Muscle of leg (tissue), 11 donors: ENCODE data around the gene CLNK. TPM values are rescaled to one million over a fixed set of nuclear protein-coding genes. Genes with fewer than 3 reads are reported as not detected.

ENCODE experiments used
- DNase-seq: peaks from one replicate; pipeline ENCODE4 v3.0.0; 2013
- H3K27ac ChIP-seq: one replicate; pipeline ENCODE4 v1.5.1; 2013; ENCODE audit warnings: mild to moderate bottlenecking, low read length, control low read depth
- H3K27me3 ChIP-seq: one replicate; pipeline ENCODE4 v1.6.1; 2013; ENCODE audit warnings: low read length; ENCODE audit not compliant: control insufficient read depth, insufficient read depth
- H3K36me3 ChIP-seq: one replicate; pipeline ENCODE4 v1.6.1; 2013; ENCODE audit warnings: low read length; ENCODE audit not compliant: control insufficient read depth, insufficient read depth
- H3K4me1 ChIP-seq: one replicate; pipeline ENCODE4 v1.6.1; 2013; ENCODE audit warnings: low read length; ENCODE audit not compliant: control insufficient read depth, insufficient read depth
- H3K4me3 ChIP-seq: one replicate; pipeline ENCODE4 v1.5.1; 2013; ENCODE audit warnings: low read length, control low read depth
- H3K9me3 ChIP-seq: replicated peaks from 2 replicates; pipeline ENCODE4 v1.6.1; 2013; ENCODE audit warnings: low read depth, low read length; ENCODE audit not compliant: control insufficient read depth
- WGBS: methylation state at CpG from one replicate; pipeline ENCODE4 v1.1.5; 2013; ENCODE audit warnings: missing lambda C conversion rate; ENCODE audit not compliant: insufficient coverage; 5-methylcytosine and 5-hydroxymethylcytosine counted together
- polyA plus RNA-seq, 8 donors: library from polyadenylated mRNA; unstranded; fragments of 120-200 nt; gene quantifications; one replicate each; pipeline versions ENCODE4 v1.2.1 to v1.2.3, GENCODE V29; 2013; ENCODE audit warnings: inconsistent platforms in 1 of 8, low replicate concordance in 1 of 8; ENCODE audit not compliant: insufficient read length in 8 of 8, insufficient read depth in 1 of 8
- total RNA-seq: library from RNA; stranded (reverse); fragments of 120-200 nt; gene quantifications from one replicate; pipeline ENCODE4 v1.2.4, GENCODE V29; 2013

CLNK gene
- total and polyA plus RNA-seq, 9 donors = 0.04 to 0.32 (median 0.21) TPM; not detected in 1

DNA sequence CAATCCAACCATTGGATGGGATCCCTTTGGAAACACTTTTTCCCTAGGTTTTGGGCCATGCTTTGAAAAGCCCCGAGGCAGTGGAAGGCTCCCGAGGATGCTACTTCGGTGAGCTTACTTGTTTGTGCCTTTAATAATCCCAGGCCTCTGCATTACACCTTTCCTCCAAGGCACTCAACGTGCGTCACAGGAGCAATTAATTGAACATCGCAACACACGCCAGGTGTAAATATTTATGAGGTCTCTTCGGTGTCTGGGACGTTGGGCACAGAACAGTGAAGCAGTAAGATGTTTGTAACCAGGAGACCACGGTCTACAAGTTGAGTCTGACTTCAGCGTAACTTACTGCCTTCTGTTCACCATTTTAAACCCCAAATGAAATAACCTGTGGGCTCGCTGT, 97.3 kb downstream of the CLNK start:
- 91% methylated on average over 3 of the region's 12 CpGs for WGBS
- H3K9me3 ChIP-seq = no peaks in the 10 kb centered on the region
- no peak overlapping the region for H3K4me3 ChIP-seq
- no peaks in the 10 kb centered on the region for H3K27me3 ChIP-seq
- no peaks in the 10 kb centered on the region for H3K4me1 ChIP-seq
- DNase-seq = no peak
- no peak overlapping the region for H3K27ac ChIP-seq
- no peaks in the 10 kb centered on the region for H3K36me3 ChIP-seq

- H3K4me3 ChIP-seq = no peak overlapping the region
- H3K9me3 ChIP-seq = no peaks in the 10 kb centered on the region
- 38% methylated on average over 1 of the region's 2 CpGs for WGBS
- no peaks in the 10 kb centered on the region for H3K36me3 ChIP-seq
- H3K27ac ChIP-seq = no peak overlapping the region
- no peaks in the 10 kb centered on the region for H3K27me3 ChIP-seq
- peak; percentile 77 for DNase-seq
- H3K4me1 ChIP-seq = no peaks in the 10 kb centered on the region
Measured at GRCh38 chr4:10584042-10584441, 100.5 kb downstream of the CLNK start.

- Histone ChIP-seq H3K4me3 (no peak overlapping the region), H3K36me3 (no peaks in the 10 kb centered on the region), H3K4me1 (no peaks in the 10 kb centered on the region), H3K9me3 (no peaks in the 10 kb centered on the region), H3K27ac (no peak overlapping the region), H3K27me3 (no peaks in the 10 kb centered on the region)
- 93% methylated on average over 3 of the region's 8 CpGs for WGBS
- DNase-seq = no peak
Measured at GRCh38 chr4:10582951-10583350, 101.6 kb downstream of the CLNK start.

GRCh38 chr4:10582059-10582686, 102.4 kb downstream of the CLNK start:
- no peaks in the 10 kb centered on the region for H3K9me3 ChIP-seq
- no peak overlapping the region for H3K4me3 ChIP-seq
- H3K4me1 ChIP-seq = no peaks in the 10 kb centered on the region
- DNase-seq = peak; percentile 66
- no peaks in the 10 kb centered on the region for H3K36me3 ChIP-seq
- no peak overlapping the region for H3K27ac ChIP-seq
- H3K27me3 ChIP-seq = no peaks in the 10 kb centered on the region
- whole genome bisulfite sequencing = no CpG with 5 or more reads among the region's 3 CpGs

DNA sequence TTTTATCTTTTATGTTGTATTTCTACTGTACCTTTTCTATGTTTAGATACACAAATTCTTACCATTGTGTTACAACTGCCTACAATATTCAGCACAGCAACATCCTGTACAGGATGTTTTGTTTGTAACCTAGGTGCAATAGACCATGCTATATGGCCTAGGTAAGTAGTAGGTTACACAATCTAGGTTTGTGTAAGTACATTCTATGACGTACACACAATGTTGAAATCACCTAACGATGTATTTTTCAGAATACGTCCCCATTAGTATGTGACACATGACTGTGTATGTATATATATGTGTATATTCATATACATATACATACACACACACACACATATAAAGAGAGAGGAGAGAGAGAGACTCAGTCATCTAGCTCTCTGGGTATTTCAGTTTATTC, 103.5 kb downstream of the CLNK start:
- H3K27ac ChIP-seq = no peak overlapping the region
- DNase-seq = no peak
- WGBS = no CpG with 5 or more reads among the region's 3 CpGs
- H3K4me1 ChIP-seq = no peaks in the 10 kb centered on the region
- no peaks in the 10 kb centered on the region for H3K27me3 ChIP-seq
- H3K36me3 ChIP-seq = no peaks in the 10 kb centered on the region
- H3K4me3 ChIP-seq = no peak overlapping the region
- no peaks in the 10 kb centered on the region for H3K9me3 ChIP-seq

- Histone ChIP-seq H3K4me3 (no peak overlapping the region), H3K27me3 (no peaks in the 10 kb centered on the region), H3K9me3 (no peaks in the 10 kb centered on the region), H3K4me1 (no peaks in the 10 kb centered on the region), H3K36me3 (no peaks in the 10 kb centered on the region), H3K27ac (no peak overlapping the region)
- WGBS = 83% methylated on average over 1 of the region's 1 CpG
- DNase-seq = no peak
Measured at GRCh38 chr4:10579648-10580047, 104.9 kb downstream of the CLNK start.

GRCh38 chr4:10577508-10578426, 106.8 kb downstream of the CLNK start:
- no peak overlapping the region for H3K27ac ChIP-seq
- no peak overlapping the region for H3K4me3 ChIP-seq
- DNase-seq = peak; percentile 59
- no peaks in the 10 kb centered on the region for H3K27me3 ChIP-seq
- no CpG with 5 or more reads among the region's 11 CpGs for WGBS
- no peaks in the 10 kb centered on the region for H3K4me1 ChIP-seq
- no peaks in the 10 kb centered on the region for H3K9me3 ChIP-seq
- H3K36me3 ChIP-seq = no peaks in the 10 kb centered on the region

GRCh38 chr4:10577018-10577417, 107.5 kb downstream of the CLNK start:
- Histone ChIP-seq H3K36me3 (no peaks in the 10 kb centered on the region), H3K9me3 (no peaks in the 10 kb centered on the region), H3K27ac (no peak overlapping the region), H3K4me1 (no peaks in the 10 kb centered on the region), H3K4me3 (no peak overlapping the region), H3K27me3 (no peaks in the 10 kb centered on the region)
- WGBS = no CpG with 5 or more reads among the region's 1 CpG
- DNase-seq = no peak

DNA sequence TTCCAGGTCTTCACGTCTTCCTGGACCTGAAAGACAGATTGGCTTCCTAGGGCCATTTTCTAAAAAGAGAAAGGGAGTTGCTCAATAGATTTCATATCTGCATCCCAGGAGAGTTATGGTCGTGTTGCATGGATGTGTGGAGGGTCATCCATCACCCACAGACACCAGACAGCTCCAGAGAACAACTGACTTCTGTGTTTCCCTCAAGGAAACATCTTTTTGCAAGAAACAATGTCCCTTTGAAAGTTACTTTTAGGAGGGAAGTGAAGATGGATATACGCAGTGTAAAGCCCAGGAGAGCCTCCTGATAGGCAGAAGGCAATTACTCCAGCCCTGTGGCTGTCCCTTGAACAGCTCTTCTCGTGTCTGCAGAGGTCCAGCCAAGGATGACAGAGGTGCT, 108.3 kb downstream of the CLNK start:
- H3K9me3 ChIP-seq = no peaks in the 10 kb centered on the region
- no peak for DNase-seq
- H3K4me3 ChIP-seq = no peak overlapping the region
- no peak overlapping the region for H3K27ac ChIP-seq
- no peaks in the 10 kb centered on the region for H3K36me3 ChIP-seq
- WGBS = 64% methylated on average over 2 of the region's 4 CpGs
- H3K27me3 ChIP-seq = no peaks in the 10 kb centered on the region
- no peaks in the 10 kb centered on the region for H3K4me1 ChIP-seq

DNA sequence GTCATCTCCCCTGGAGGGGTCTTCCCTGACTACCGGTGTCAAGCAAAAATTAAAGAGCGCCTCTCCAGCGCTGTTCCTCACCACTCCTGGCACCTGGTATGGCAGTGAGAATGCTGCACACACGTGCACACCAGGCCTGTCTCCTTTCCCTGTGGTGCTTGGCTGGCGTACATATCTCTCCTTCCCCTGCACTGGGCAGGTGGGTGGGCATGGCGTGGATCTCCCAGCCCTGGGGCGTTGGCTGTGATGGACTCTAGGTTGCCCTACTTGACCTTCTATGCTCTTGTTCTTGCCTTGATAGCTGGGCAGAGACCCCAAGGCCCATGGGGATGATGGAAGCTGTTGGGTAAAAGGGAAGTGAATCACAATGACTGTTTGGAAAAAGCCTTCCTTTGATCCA, 109.2 kb downstream of the CLNK start:
- WGBS = 92% methylated on average over 5 of the region's 7 CpGs
- Histone ChIP-seq H3K9me3 (no peaks in the 10 kb centered on the region), H3K27ac (no peak overlapping the region), H3K4me3 (no peak overlapping the region), H3K4me1 (no peaks in the 10 kb centered on the region), H3K27me3 (no peaks in the 10 kb centered on the region), H3K36me3 (no peaks in the 10 kb centered on the region)
- DNase-seq = no peak
